ENCODE data around the gene SCLT1.

SCLT1 gene

DNA sequence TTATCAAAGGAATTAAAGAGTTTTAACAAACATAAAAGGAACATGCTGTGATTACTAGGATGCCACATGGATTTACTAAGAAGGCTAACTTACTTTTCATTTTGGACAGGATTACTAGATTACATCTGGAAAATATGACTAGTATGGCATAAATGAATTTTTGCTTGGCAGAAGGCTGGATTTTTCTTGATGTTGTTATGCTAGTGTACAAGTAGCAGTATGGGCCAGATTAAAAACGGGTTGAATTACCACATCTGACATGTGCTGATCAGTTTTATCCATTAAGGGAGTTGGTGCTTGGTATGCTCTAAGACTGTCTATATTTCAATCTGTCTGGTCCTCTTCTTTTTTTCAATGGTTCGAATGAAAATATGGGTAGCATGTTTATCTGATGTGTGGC is 213.4 kb downstream of the SCLT1 start:
- no peaks in the 10 kb centered on the region for H3K4me1 ChIP-seq (ENCODE audit: control insufficient read depth, insufficient read depth, low read length, poor library complexity, severe bottlenecking)
- H3K4me3 ChIP-seq (ENCODE audit: extremely low read depth, insufficient read depth, low read length, poor library complexity, severe bottlenecking) = no peak overlapping the region
- H3K27ac ChIP-seq (ENCODE audit: low read depth, low read length, severe bottlenecking) = no peak overlapping the region
- H3K36me3 ChIP-seq (ENCODE audit: control insufficient read depth, insufficient read depth, low read length) = no peaks in the 10 kb centered on the region
- no peaks in the 10 kb centered on the region for H3K9me3 ChIP-seq (ENCODE audit: control insufficient read depth, low read length)
- WGBS, 2 experiments (ENCODE audit: insufficient coverage in 2 of 2) = 67 to 89% methylated on average over 1 of the region's 2 CpGs

DNA sequence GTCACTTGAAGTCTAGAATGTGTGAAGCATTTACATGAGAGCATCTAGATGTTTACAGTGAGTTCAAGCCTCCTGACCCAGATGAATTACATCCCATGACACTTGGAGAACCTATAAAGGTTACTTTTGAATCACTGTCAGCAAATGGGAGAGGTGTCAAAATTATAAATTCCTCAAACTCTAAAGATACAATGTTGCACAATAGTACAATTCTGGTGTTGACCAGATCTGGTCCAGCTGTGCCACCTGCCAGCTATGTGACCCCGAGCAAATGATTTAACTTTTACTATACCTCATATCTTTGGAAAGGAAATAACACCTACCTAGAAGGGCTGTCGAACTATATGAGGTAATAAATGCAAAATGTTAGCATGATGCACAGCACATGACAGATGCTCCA is 214.1 kb downstream of the SCLT1 start:
- Histone ChIP-seq H3K4me3 (ENCODE audit: extremely low read depth, insufficient read depth, low read length, poor library complexity, severe bottlenecking) (no peak overlapping the region), H3K4me1 (ENCODE audit: control insufficient read depth, insufficient read depth, low read length, poor library complexity, severe bottlenecking) (no peaks in the 10 kb centered on the region), H3K9me3 (ENCODE audit: control insufficient read depth, low read length) (no peaks in the 10 kb centered on the region), H3K36me3 (ENCODE audit: control insufficient read depth, insufficient read depth, low read length) (no peaks in the 10 kb centered on the region), H3K27ac (ENCODE audit: low read depth, low read length, severe bottlenecking) (no peak overlapping the region)
- WGBS, 2 experiments (ENCODE audit: insufficient coverage in 2 of 2) = 100% methylated on average over 1 of the region's 2 CpGs; no CpG with 5 or more reads in 1 of the 2 experiments

DNA sequence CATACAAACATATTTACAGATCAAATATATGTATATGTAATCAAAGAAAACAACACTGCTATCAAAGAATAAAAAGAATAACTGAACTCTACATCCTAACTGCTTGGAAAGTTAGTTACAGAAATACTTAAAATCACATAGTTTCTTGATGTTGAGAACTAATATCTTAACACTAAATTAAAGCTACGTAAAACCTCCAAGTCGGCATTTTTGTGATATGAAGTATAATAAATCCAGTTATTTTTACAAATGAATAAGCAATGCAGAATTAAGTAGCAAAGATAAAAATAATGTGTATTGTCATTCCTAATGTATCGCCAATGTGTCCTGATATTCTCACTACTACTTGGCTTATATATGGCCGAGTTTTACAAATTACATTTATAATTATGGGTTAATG is 215.4 kb downstream of the SCLT1 start:
- no peak overlapping the region for H3K27ac ChIP-seq (ENCODE audit: low read depth, low read length, severe bottlenecking)
- no peaks in the 10 kb centered on the region for H3K4me1 ChIP-seq (ENCODE audit: control insufficient read depth, insufficient read depth, low read length, poor library complexity, severe bottlenecking)
- WGBS, 2 experiments (ENCODE audit: insufficient coverage in 2 of 2) = no CpG with 5 or more reads among the region's 4 CpGs
- peaks cover 7% of the 10 kb centered on the region for H3K36me3 ChIP-seq (ENCODE audit: control insufficient read depth, insufficient read depth, low read length)
- no peak overlapping the region for H3K4me3 ChIP-seq (ENCODE audit: extremely low read depth, insufficient read depth, low read length, poor library complexity, severe bottlenecking)
- H3K9me3 ChIP-seq (ENCODE audit: control insufficient read depth, low read length) = no peaks in the 10 kb centered on the region

DNA sequence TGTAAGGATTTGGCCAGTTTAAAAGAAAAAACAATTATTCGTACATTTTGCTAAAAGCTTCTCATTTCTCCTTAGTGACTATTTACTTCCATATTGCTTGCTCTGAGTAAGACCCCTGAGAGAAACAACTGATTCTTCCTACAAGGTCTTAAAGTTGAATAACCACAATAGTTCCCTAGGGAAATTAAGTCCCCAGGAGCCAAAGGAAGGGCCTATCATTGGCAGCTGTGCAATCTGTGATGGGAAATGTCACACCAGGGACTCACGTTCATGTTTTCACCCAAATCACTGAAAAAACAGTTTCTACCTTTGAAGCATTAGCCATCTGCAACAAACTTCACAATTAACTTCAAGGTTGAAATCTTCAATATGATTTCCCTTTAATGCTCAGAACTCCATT is 217.1 kb downstream of the SCLT1 start:
- WGBS, 2 experiments (ENCODE audit: insufficient coverage in 2 of 2) = 71 to 83% methylated on average over 1 of the region's 2 CpGs
- Histone ChIP-seq H3K9me3 (ENCODE audit: control insufficient read depth, low read length) (no peaks in the 10 kb centered on the region), H3K4me3 (ENCODE audit: extremely low read depth, insufficient read depth, low read length, poor library complexity, severe bottlenecking) (no peak overlapping the region), H3K27ac (ENCODE audit: low read depth, low read length, severe bottlenecking) (no peak overlapping the region), H3K4me1 (ENCODE audit: control insufficient read depth, insufficient read depth, low read length, poor library complexity, severe bottlenecking) (peaks cover 3% of the 10 kb centered on the region), H3K36me3 (ENCODE audit: control insufficient read depth, insufficient read depth, low read length) (peaks cover 24% of the 10 kb centered on the region)

DNA sequence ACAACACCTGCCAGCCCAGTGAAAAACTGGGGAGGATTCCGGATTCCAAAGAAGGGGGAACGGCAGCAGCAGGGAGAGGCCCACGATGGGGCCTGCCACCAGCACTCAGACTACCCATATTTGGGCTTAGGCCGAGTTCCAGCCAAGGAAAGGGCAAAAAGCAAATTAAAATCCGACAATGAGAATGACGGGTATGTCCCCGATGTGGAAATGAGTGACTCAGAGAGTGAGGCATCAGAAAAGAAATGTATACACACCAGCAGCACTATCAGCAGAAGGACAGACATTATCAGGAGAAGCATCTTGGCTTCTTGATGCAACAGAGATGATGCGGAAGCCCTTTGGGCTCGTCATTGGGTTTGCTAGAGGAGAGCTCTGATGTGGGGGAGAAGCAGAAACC is 221.4 kb downstream of the SCLT1 start:
- 93 to 98% methylated on average over 5 of the region's 9 CpGs for WGBS, 2 experiments (ENCODE audit: insufficient coverage in 2 of 2)
- peaks cover 66% of the 10 kb centered on the region for H3K36me3 ChIP-seq (ENCODE audit: control insufficient read depth, insufficient read depth, low read length)
- peaks cover 3% of the 10 kb centered on the region for H3K4me1 ChIP-seq (ENCODE audit: control insufficient read depth, insufficient read depth, low read length, poor library complexity, severe bottlenecking)
- no peak overlapping the region for H3K4me3 ChIP-seq (ENCODE audit: extremely low read depth, insufficient read depth, low read length, poor library complexity, severe bottlenecking)
- peak overlapping the region; percentile 2 for H3K27ac ChIP-seq (ENCODE audit: low read depth, low read length, severe bottlenecking)
- H3K9me3 ChIP-seq (ENCODE audit: control insufficient read depth, low read length) = no peaks in the 10 kb centered on the region

DNA sequence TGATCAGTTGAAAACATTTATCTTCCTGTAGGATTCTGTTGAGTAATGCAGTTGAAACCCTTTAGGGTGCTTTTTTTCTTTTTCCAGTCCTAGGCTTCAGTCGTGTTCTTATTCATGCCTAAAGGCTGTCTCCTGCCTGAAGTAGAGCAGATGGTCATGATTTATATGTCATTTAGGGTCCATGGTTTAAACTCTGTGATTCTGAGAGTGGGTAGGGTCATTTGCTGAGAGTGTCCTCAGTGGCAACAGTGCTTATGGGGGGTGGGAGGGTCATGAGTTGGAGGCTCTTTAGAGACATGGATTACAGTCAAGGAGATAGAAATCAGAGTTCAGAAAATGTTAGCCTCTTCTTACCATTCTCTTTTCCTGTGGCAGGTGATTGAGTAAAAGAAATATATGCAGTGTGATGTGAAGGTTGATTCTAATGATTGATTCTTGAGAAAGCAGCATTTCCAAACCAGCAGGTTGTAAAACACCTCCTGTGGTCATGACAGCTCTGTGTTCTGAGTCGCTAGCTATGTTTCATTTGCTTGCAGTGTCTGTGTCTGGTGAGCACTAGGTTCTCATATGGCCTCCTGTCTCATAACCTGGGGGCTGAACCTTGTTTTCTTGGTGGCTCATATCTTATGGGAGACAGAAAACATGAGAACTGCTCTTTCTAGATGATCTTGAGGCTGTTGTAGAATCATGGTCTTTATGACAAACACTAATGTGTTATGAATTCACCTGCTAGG is 223.4 kb downstream of the SCLT1 start:
- Histone ChIP-seq H3K9me3 (ENCODE audit: control insufficient read depth, low read length) (no peaks in the 10 kb centered on the region), H3K27ac (ENCODE audit: low read depth, low read length, severe bottlenecking) (no peak overlapping the region), H3K4me3 (ENCODE audit: extremely low read depth, insufficient read depth, low read length, poor library complexity, severe bottlenecking) (no peak overlapping the region), H3K36me3 (ENCODE audit: control insufficient read depth, insufficient read depth, low read length) (peaks cover 87% of the 10 kb centered on the region), H3K4me1 (ENCODE audit: control insufficient read depth, insufficient read depth, low read length, poor library complexity, severe bottlenecking) (peaks cover 3% of the 10 kb centered on the region)
- 90 to 100% methylated on average over 1 to 2 of the region's 2 CpGs for WGBS, 2 experiments (ENCODE audit: insufficient coverage in 2 of 2)

DNA sequence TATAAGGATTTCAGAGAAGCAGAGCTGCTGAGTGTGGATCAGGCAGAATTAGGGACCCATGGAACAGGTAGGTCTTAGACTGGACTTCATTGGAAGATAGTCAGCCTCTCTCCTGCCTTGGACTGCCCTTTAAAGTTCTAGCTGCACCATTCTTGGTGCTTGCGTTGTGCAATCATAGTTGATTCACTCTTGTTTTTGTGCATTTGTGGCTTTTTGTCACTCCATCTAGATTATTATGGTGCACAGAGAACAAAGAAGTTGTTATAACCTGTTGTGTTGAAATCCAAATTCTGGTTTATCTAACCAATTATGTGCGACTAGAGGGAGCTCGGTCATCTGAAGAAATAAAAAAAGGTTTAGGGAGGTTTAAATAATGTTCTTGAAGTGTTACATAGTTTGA is 224.6 kb downstream of the SCLT1 start:
- H3K36me3 ChIP-seq (ENCODE audit: control insufficient read depth, insufficient read depth, low read length) = peaks cover 98% of the 10 kb centered on the region

DNA sequence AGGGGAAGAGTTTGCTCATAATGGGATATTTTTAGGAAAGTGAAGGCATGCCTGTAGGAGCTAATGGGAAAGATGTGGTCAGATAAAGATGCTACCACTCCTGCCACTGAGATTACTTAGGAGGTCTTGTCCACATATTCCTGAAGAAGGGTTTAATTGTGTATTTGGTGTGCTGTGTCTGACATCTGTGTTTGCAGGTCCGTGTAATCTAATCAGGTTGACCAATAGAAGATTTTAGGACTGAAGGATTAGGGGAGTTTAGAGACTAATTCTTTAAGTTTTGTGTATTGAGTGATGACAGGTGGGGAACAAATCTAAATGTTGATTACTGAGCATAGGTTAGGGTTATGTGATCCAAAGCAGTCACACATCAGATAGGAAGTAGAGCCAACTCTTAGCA is 226.6 kb downstream of the SCLT1 start:
- 78 to 100% methylated on average over 1 of the region's 1 CpG for WGBS, 2 experiments (ENCODE audit: insufficient coverage in 2 of 2)
- Histone ChIP-seq H3K4me1 (ENCODE audit: control insufficient read depth, insufficient read depth, low read length, poor library complexity, severe bottlenecking) (peaks cover 9% of the 10 kb centered on the region), H3K4me3 (ENCODE audit: extremely low read depth, insufficient read depth, low read length, poor library complexity, severe bottlenecking) (no peak overlapping the region), H3K27ac (ENCODE audit: low read depth, low read length, severe bottlenecking) (no peak overlapping the region), H3K36me3 (ENCODE audit: control insufficient read depth, insufficient read depth, low read length) (peaks cover 92% of the 10 kb centered on the region), H3K9me3 (ENCODE audit: control insufficient read depth, low read length) (no peaks in the 10 kb centered on the region)

More for the DNA sequence above, 224.6 kb downstream of the SCLT1 start:
- WGBS, 2 experiments (ENCODE audit: insufficient coverage in 2 of 2) = 94% methylated on average over 3 of the region's 3 CpGs; no CpG with 5 or more reads in 1 of the 2 experiments
- H3K4me1 ChIP-seq (ENCODE audit: control insufficient read depth, insufficient read depth, low read length, poor library complexity, severe bottlenecking) = peaks cover 3% of the 10 kb centered on the region
- H3K9me3 ChIP-seq (ENCODE audit: control insufficient read depth, low read length) = no peaks in the 10 kb centered on the region
- H3K27ac ChIP-seq (ENCODE audit: low read depth, low read length, severe bottlenecking) = no peak overlapping the region
- H3K4me3 ChIP-seq (ENCODE audit: extremely low read depth, insufficient read depth, low read length, poor library complexity, severe bottlenecking) = no peak overlapping the region

DNA sequence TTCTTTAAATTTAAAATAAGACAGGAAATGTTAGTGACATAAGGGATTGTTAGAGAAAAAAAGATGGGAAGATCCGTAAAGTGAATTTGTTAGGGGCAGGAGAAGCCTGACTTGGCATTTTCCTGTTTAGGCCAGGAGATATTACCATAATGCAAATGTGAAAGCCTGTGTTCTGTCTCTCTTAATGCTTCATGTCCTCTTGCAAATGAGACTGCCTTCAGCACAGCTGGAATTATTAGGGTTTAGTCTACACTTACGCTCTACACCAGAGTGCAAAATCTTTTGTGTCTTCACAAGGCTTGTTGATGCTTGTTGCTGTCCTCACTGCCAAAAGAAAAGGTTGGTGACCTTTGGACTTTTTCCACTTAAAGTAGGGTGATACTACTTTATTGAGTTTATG is 227.1 kb downstream of the SCLT1 start:
- Histone ChIP-seq H3K4me1 (ENCODE audit: control insufficient read depth, insufficient read depth, low read length, poor library complexity, severe bottlenecking) (peaks cover 7% of the 10 kb centered on the region), H3K4me3 (ENCODE audit: extremely low read depth, insufficient read depth, low read length, poor library complexity, severe bottlenecking) (no peak overlapping the region), H3K27ac (ENCODE audit: low read depth, low read length, severe bottlenecking) (no peak overlapping the region), H3K9me3 (ENCODE audit: control insufficient read depth, low read length) (no peaks in the 10 kb centered on the region), H3K36me3 (ENCODE audit: control insufficient read depth, insufficient read depth, low read length) (peaks cover 92% of the 10 kb centered on the region)
- WGBS, 2 experiments (ENCODE audit: insufficient coverage in 2 of 2) = 89 to 100% methylated on average over 1 to 2 of the region's 2 CpGs

DNA sequence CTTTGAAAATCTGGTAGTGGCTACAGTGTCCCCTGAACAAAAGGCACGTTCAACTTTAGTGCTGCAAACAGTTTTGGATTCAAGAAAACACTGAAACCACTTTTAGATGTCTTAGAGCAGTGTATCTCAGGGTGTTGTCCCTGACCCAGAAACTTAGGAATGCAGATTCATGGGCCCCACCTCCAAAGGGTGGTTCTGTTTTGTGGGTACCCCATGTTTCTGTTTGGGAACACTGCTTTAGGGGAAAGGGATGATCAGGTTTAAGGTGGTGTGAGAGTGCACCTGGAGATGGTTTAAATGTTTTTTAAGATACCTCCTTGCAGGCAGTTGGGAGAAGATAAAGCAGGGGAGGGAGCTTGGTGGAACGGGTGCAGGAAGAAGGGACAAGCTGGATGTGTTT is 228.2 kb downstream of the SCLT1 start:
- no peak overlapping the region for H3K27ac ChIP-seq (ENCODE audit: low read depth, low read length, severe bottlenecking)
- H3K4me1 ChIP-seq (ENCODE audit: control insufficient read depth, insufficient read depth, low read length, poor library complexity, severe bottlenecking) = peaks cover 7% of the 10 kb centered on the region
- H3K4me3 ChIP-seq (ENCODE audit: extremely low read depth, insufficient read depth, low read length, poor library complexity, severe bottlenecking) = no peak overlapping the region
- no peaks in the 10 kb centered on the region for H3K9me3 ChIP-seq (ENCODE audit: control insufficient read depth, low read length)
- peaks cover 92% of the 10 kb centered on the region for H3K36me3 ChIP-seq (ENCODE audit: control insufficient read depth, insufficient read depth, low read length)
- WGBS, 2 experiments (ENCODE audit: insufficient coverage in 2 of 2) = 92 to 100% methylated on average over 1 to 2 of the region's 2 CpGs

DNA sequence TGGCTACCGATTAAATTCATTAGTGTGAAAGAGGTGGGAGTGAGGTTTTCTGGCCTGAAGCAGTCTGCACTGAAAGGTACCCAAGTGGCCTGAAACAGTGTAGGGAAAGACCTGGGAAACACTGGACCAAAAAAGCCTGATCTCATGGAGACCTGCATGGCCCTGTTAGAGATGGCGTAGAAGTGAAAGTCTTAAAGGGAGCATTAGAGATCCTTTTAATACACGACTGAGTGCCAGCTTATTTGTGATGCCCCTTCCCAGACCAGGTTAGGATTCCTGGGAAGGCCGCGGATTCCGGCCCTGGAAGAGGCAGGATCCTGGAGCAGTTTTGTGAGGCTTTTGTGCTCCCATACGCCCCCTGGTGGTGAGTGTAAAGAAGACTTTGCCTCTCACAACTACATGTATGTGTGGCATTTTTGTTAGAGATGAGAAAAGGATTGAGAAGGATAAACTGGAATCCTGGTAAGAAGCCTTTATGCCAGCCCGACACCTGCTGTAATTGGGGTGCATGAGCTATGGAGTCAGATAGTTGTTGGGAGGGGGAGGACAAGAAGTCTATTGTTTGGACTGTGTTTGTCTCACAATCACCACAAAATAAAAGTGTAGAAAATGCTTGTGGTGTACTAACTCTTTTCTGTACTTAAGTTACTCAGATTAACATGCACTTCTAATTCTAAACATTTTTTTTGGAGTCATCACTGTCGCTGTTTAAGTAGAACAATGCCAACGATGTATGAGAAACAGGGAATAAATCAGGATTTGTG is 229.8 kb downstream of the SCLT1 start:
- peaks cover 90% of the 10 kb centered on the region for H3K36me3 ChIP-seq (ENCODE audit: control insufficient read depth, insufficient read depth, low read length)
- H3K4me3 ChIP-seq (ENCODE audit: extremely low read depth, insufficient read depth, low read length, poor library complexity, severe bottlenecking) = no peak overlapping the region
- peaks cover 13% of the 10 kb centered on the region for H3K4me1 ChIP-seq (ENCODE audit: control insufficient read depth, insufficient read depth, low read length, poor library complexity, severe bottlenecking)
- peak overlapping the region; percentile 66 for H3K27ac ChIP-seq (ENCODE audit: low read depth, low read length, severe bottlenecking)
- WGBS, 2 experiments (ENCODE audit: insufficient coverage in 2 of 2) = 49 to 50% methylated on average over 5 to 7 of the region's 10 CpGs
- no peaks in the 10 kb centered on the region for H3K9me3 ChIP-seq (ENCODE audit: control insufficient read depth, low read length)
